ENCODE data around the gene COL15A1. TPM values are rescaled to one million over a fixed set of nuclear protein-coding genes. Genes with fewer than 3 reads are reported as not detected.

The COL15A1 gene
- total RNA-seq, 1 experiment from 2014 or later, result 0.10 TPM

DNA sequence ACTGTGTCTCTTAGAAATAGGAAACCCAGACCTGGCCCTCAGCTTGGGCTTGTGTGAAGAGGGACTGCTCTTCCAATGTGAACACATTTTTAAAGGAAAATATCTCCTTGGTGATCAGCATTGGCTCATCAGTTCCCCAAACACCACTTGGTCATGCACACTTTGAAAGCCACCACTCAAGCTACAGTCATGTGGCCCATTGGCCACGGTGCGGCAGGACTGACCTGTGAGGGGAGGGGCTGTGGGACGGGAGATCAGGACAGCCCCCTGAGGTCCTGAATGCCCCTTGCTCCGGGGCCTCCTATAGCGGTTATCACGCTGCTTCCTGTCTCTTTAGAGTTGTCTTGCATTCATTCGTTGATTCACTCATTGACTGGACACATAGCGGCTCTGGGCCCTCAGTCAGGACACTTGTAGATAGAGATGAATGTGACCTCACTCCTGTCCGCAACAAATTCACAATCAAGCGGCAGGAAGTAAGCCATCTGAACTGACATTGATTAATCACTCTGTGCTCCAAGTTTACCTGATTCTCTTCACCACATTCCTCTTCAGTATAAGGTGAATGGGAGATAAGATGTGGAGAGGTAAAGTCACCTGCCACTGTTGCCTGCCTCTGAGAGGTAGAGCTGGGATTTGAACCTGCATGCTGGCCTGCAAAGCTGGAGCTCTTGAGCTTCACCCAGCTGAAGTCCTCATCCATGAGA is 73.1 kb downstream of the COL15A1 start:
- Histone ChIP-seq H3K27me3 (ENCODE audit: control insufficient read depth, insufficient read depth, low read length) (no peaks in the 10 kb centered on the region), H3K9me3 (ENCODE audit: control insufficient read depth, insufficient read depth, low read depth, low read length) (no peaks in the 10 kb centered on the region), H3K4me3 (ENCODE audit: low read depth in 2 of 2, low read length in 2 of 2) (no peak overlapping the region), H3K4me1 (ENCODE audit: control insufficient read depth, insufficient read depth, low read length) (no peaks in the 10 kb centered on the region), H3K36me3 (ENCODE audit: control insufficient read depth, insufficient read depth, low read length) (no peaks in the 10 kb centered on the region), H3K27ac (ENCODE audit: low read length) (no peak overlapping the region)
- ATAC-seq, result no peak
- no peak for DNase-seq (ENCODE audit: low read depth, low spot score)
- POLR2A ChIA-PET, result no interaction called here
- in situ Hi-C loops (cut with HindIII; ENCODE audit: low pct_unique_long_range_greater_than_20kb, low sequenced_read_pairs) (no loop called here), intact Hi-C loops (cut with micrococcal nuclease; ENCODE audit: unreplicated experiment) (no loop called here)
- CTCF ChIA-PET, result no interaction called here
- no TSS peak for BruUV-seq (replicated peaks)
- TF ChIP-seq, protein P1, sequence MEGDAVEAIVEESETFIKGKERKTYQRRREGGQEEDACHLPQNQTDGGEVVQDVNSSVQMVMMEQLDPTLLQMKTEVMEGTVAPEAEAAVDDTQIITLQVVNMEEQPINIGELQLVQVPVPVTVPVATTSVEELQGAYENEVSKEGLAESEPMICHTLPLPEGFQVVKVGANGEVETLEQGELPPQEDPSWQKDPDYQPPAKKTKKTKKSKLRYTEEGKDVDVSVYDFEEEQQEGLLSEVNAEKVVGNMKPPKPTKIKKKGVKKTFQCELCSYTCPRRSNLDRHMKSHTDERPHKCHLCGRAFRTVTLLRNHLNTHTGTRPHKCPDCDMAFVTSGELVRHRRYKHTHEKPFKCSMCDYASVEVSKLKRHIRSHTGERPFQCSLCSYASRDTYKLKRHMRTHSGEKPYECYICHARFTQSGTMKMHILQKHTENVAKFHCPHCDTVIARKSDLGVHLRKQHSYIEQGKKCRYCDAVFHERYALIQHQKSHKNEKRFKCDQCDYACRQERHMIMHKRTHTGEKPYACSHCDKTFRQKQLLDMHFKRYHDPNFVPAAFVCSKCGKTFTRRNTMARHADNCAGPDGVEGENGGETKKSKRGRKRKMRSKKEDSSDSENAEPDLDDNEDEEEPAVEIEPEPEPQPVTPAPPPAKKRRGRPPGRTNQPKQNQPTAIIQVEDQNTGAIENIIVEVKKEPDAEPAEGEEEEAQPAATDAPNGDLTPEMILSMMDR (IDR thresholded peaks at IDR 0.05), result no peak
- no peak for TF ChIP-seq SIN3A (IDR thresholded peaks at IDR 0.05; ENCODE audit: borderline replicate concordance, insufficient read depth, low read depth, low read length)
- TF ChIP-seq, protein P2, sequence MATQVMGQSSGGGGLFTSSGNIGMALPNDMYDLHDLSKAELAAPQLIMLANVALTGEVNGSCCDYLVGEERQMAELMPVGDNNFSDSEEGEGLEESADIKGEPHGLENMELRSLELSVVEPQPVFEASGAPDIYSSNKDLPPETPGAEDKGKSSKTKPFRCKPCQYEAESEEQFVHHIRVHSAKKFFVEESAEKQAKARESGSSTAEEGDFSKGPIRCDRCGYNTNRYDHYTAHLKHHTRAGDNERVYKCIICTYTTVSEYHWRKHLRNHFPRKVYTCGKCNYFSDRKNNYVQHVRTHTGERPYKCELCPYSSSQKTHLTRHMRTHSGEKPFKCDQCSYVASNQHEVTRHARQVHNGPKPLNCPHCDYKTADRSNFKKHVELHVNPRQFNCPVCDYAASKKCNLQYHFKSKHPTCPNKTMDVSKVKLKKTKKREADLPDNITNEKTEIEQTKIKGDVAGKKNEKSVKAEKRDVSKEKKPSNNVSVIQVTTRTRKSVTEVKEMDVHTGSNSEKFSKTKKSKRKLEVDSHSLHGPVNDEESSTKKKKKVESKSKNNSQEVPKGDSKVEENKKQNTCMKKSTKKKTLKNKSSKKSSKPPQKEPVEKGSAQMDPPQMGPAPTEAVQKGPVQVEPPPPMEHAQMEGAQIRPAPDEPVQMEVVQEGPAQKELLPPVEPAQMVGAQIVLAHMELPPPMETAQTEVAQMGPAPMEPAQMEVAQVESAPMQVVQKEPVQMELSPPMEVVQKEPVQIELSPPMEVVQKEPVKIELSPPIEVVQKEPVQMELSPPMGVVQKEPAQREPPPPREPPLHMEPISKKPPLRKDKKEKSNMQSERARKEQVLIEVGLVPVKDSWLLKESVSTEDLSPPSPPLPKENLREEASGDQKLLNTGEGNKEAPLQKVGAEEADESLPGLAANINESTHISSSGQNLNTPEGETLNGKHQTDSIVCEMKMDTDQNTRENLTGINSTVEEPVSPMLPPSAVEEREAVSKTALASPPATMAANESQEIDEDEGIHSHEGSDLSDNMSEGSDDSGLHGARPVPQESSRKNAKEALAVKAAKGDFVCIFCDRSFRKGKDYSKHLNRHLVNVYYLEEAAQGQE (IDR thresholded peaks at IDR 0.05; ENCODE audit: insufficient read depth in 1 of 2, low read depth in 2 of 2, low read length in 1 of 2), result no peak
- TF ChIP-seq TCF7L2 (IDR thresholded peaks at IDR 0.05; ENCODE audit: low read depth, low read length), result no peak

DNA sequence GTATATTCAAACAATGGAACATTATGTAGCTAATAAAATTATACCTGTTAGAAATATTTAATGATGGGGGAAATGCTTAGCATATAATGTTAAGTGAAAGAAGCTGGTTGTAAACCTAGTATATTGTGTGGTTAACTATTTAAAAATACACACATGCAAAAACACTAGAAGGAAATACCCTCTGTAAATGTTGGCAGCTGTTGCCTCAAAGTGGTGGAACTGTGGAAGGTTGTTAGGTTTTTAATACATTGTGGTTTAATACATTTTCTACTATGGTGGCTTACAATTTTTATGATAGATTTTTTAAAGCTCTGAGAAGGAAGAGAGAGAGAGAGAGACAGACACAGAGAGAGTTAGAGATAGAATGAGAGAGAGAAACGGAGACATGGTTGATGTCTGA is 74.9 kb downstream of the COL15A1 start:
- H3K36me3 ChIP-seq (ENCODE audit: control insufficient read depth, insufficient read depth, low read length), result no peaks in the 10 kb centered on the region
- BruUV-seq (replicated peaks), result no TSS peak
- no peak for DNase-seq (ENCODE audit: low read depth, low spot score)
- H3K9me3 ChIP-seq (ENCODE audit: control insufficient read depth, insufficient read depth, low read depth, low read length), result no peaks in the 10 kb centered on the region
- H3K27ac ChIP-seq (ENCODE audit: low read length), result no peak overlapping the region
- no peaks in the 10 kb centered on the region for H3K4me1 ChIP-seq (ENCODE audit: control insufficient read depth, insufficient read depth, low read length)
- no peak for ATAC-seq
- no peaks in the 10 kb centered on the region for H3K27me3 ChIP-seq (ENCODE audit: control insufficient read depth, insufficient read depth, low read length)
- CTCF ChIA-PET, result no interaction called here
- in situ Hi-C loops (cut with HindIII; ENCODE audit: low pct_unique_long_range_greater_than_20kb, low sequenced_read_pairs), result no loop called here
- POLR2A ChIA-PET, result no interaction called here
- intact Hi-C loops (cut with micrococcal nuclease; ENCODE audit: unreplicated experiment), result no loop called here
- TF ChIP-seq, protein P2 (IDR thresholded peaks at IDR 0.05; ENCODE audit: insufficient read depth in 1 of 2, low read depth in 2 of 2, low read length in 1 of 2), result no peak
- TF ChIP-seq POLR2AphosphoS5 (IDR thresholded peaks at IDR 0.05; ENCODE audit: low read depth, low read length) (no peak), SIN3A (IDR thresholded peaks at IDR 0.05; ENCODE audit: borderline replicate concordance, insufficient read depth, low read depth, low read length) (no peak), TCF7L2 (IDR thresholded peaks at IDR 0.05; ENCODE audit: low read depth, low read length) (no peak)
- TF ChIP-seq, protein P1 (IDR thresholded peaks at IDR 0.05), result no peak
- H3K4me3 ChIP-seq (ENCODE audit: low read depth in 2 of 2, low read length in 2 of 2), result no peak overlapping the region

All from Panc1 (cell line).